ENCODE results near the gene CHGA.

DNA sequence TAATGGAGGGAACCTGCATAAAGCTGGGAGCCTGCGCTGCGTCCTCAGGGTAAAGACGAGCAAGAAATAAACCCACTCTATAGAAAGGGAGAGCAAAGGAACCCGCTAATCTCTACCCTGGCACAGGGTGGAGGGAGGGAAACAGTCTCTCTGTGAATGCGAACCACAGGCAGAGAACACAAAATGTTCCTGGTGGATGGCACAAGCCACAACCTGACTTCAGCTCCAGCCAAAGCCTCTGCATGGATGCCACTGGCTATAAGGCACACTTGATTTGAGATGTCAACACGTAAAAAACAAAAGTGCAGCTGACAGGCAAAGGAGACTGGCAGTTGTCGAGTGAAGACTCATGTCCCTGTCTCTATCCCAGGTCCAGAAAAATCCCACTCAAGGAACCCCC, 32.4 kb downstream of the CHGA start:
- TF ChIP-seq, protein P1, sequence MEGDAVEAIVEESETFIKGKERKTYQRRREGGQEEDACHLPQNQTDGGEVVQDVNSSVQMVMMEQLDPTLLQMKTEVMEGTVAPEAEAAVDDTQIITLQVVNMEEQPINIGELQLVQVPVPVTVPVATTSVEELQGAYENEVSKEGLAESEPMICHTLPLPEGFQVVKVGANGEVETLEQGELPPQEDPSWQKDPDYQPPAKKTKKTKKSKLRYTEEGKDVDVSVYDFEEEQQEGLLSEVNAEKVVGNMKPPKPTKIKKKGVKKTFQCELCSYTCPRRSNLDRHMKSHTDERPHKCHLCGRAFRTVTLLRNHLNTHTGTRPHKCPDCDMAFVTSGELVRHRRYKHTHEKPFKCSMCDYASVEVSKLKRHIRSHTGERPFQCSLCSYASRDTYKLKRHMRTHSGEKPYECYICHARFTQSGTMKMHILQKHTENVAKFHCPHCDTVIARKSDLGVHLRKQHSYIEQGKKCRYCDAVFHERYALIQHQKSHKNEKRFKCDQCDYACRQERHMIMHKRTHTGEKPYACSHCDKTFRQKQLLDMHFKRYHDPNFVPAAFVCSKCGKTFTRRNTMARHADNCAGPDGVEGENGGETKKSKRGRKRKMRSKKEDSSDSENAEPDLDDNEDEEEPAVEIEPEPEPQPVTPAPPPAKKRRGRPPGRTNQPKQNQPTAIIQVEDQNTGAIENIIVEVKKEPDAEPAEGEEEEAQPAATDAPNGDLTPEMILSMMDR (conservative IDR thresholded peaks at IDR 0.05) = no peak
- TF ChIP-seq ZFX (IDR thresholded peaks at IDR 0.05) = no peak
